AML-193 (cell line): ENCODE data around the gene LY6G6F.

Source experiments
- DNase-seq, 2 experiments: peaks; one replicate each; lab custom pipeline; 2025; lab: John Stamatoyannopoulos, UW

LY6G6F gene

GRCh38 chr6:31676904-31677303 is 29.8 kb upstream of the LY6G6F start:
- DNase-seq = no peak

GRCh38 chr6:31677955-31678354 is 28.7 kb upstream of the LY6G6F start:
- no peak for DNase-seq

GRCh38 chr6:31680226-31681134 is 26.2 kb upstream of the LY6G6F start, which contains the start of gene LY6G5C:
TSS of gene LY6G5C (minus strand) at chr6:31681067. CDS start at chr6:31680373, 694 bp downstream.
- DNase-seq = peak; percentile 84 to 87

GRCh38 chr6:31681135-31681671 is 25.5 kb upstream of the LY6G6F start:
- DNase-seq = peak; percentile 17 to 56

GRCh38 chr6:31683591-31683990 is 23.1 kb upstream of the LY6G6F start:
- DNase-seq = no peak

- no peak for DNase-seq
Observed at GRCh38 chr6:31686483-31686882, 20.2 kb upstream of the LY6G6F start.

GRCh38 chr6:31687321-31687720 is 19.3 kb upstream of the LY6G6F start:
- DNase-seq = no peak

GRCh38 chr6:31687860-31688693 is 18.6 kb upstream of the LY6G6F start:
- DNase-seq = no peak

- no peak for DNase-seq
Observed at GRCh38 chr6:31689249-31690110, 17.2 kb upstream of the LY6G6F start.

GRCh38 chr6:31690231-31691077 is 16.2 kb upstream of the LY6G6F start:
- no peak for DNase-seq

GRCh38 chr6:31691078-31691463 is 15.6 kb upstream of the LY6G6F start:
- no peak for DNase-seq

GRCh38 chr6:31691564-31692108 is 15.0 kb upstream of the LY6G6F start:
- DNase-seq = no peak

GRCh38 chr6:31692353-31692752 is 14.3 kb upstream of the LY6G6F start:
- DNase-seq = no peak

GRCh38 chr6:31692886-31693285 is 13.8 kb upstream of the LY6G6F start:
- no peak for DNase-seq

GRCh38 chr6:31693535-31693934 is 13.1 kb upstream of the LY6G6F start:
- no peak for DNase-seq

- no peak for DNase-seq
Observed at GRCh38 chr6:31697555-31697954, 9.1 kb upstream of the LY6G6F start.

- no peak for DNase-seq
Observed at GRCh38 chr6:31700740-31701401, 5.8 kb upstream of the LY6G6F start.

GRCh38 chr6:31701666-31702404 is 4.8 kb upstream of the LY6G6F start:
- no peak for DNase-seq

- DNase-seq = peak in 1 of 2 experiments; percentile 70
Observed at GRCh38 chr6:31702405-31702818, 4.3 kb upstream of the LY6G6F start.
